Breast epithelium (tissue), 3 donors: ENCODE results near the gene RBP2.

Experiments used
- CTCF ChIP-seq, 3 donors: fragments of 450-650 bp; IDR thresholded peaks; one replicate each; pipeline ENCODE4 v1.5.1; 2016 to 2017; ENCODE audit warnings: antibody characterized with exemption in 3 of 3, mild to moderate bottlenecking in 3 of 3, moderate library complexity in 3 of 3
- POLR2A ChIP-seq: fragments of 450-650 bp; IDR thresholded peaks from one replicate; pipeline ENCODE4 v1.6.1; 2016; ENCODE audit warnings: antibody characterized with exemption, mild to moderate bottlenecking, moderate library complexity
- POLR2AphosphoS5 ChIP-seq, 3 donors: sonication (generic); formaldehyde crosslinking; IDR thresholded peaks; one replicate each; pipeline ENCODE4 v1.6.1; 2017; ENCODE audit warnings: antibody characterized with exemption in 3 of 3

GRCh38 chr3:139480585-139480984 lies 4.3 kb upstream of the RBP2 start:
- TF ChIP-seq CTCF (IDR thresholded peaks at IDR 0.05) (no peak), POLR2A (no peak), POLR2AphosphoS5 (IDR thresholded peaks at IDR 0.05) (no peak)
